ENCODE results near the gene SUCNR1.
A peak's percentile ranks its signal among the peaks of the same experiment; 100 is the strongest.
"Not testable (repeated sequence)": the region's sequence is repeated elsewhere in the genome, so short reads cannot be mapped to it uniquely, and the experiment has no call there.

The SUCNR1 gene

GRCh38 chr3:151864423-151865101, 8.9 kb upstream of the SUCNR1 start:
- Histone ChIP-seq H3K27ac (peak overlapping the region; percentile 69), H3K36me3 (ENCODE audit: insufficient read depth, low read length) (no peaks in the 10 kb centered on the region), H3K4me3 (peak overlapping the region; percentile 23), H3K9me3 (ENCODE audit: low read depth, low read length) (no peaks in the 10 kb centered on the region), H3K9ac (ENCODE audit: insufficient read length) (no peak overlapping the region)
- TF ChIP-seq EZH2 (IDR thresholded peaks at IDR 0.05) (no peak), FOXP2 (optimal IDR thresholded peaks at IDR 0.05; ENCODE audit: control extremely low read depth, extremely low read length, insufficient read depth) (no peak), POLR2AphosphoS5 (IDR thresholded peaks at IDR 0.05; ENCODE audit: borderline replicate concordance, low read depth, low read length) (no peak)
- DNase-seq (ENCODE audit: low read depth, low spot score) = peak; percentile 78

DNA sequence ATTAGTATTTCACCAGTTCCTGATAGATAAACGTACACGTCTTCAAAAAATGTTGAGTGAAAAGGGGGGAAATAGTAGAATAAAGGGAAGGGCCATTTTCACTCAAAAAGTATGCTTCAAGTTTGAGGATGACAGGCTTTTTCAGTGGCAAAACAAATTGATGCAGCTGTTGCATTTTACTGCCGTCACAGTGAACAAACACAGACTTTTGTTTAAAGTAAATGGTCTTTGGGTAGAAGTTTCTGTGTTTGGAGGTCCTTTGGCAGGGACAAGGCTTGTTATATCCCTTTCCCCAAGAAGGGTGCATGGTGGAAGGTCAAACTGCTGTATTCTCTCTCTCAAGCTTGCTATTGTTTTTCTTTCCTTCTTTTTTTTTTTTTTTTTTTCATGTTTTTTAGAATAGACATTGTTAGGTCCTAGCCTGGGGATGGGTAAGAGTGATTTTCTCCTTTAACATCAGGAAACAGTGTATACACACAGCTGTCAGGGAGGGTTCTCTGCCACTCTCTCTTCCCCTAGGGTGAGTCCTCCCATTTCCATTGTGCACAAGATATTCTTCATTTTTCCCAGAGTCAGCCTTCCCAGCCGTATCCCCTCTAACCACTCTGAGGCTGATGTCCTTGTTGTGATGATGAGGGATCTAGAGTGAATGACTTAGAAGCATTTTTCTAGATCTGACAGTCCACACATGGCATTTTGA, 6.6 kb upstream of the SUCNR1 start:
- TF ChIP-seq EZH2 (IDR thresholded peaks at IDR 0.05) (no peak), POLR2AphosphoS5 (IDR thresholded peaks at IDR 0.05; ENCODE audit: borderline replicate concordance, low read depth, low read length) (no peak), FOXP2 (optimal IDR thresholded peaks at IDR 0.05; ENCODE audit: control extremely low read depth, extremely low read length, insufficient read depth) (no peak)
- DNase-seq (ENCODE audit: low read depth, low spot score) = no peak

DNA sequence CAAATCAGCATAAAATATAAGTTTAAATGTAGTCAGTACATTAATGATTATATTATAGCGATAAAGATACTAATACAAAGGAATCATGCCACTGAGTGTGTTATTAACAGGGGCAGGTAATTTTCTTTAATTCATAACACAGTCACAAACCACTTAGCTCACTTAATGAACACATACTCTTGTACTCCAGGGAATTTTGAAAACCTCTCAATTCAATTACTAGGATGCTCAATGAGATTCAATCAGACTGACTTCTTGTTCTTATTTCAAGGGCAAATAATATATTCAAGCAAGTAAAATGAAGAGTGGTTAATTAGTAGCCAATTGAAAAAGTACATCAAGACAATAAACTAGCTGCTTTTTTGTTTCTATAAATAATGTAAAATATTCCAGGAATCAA, 5.8 kb upstream of the SUCNR1 start:
- no peak overlapping the region for H3K9ac ChIP-seq (ENCODE audit: insufficient read length)
- no peaks in the 10 kb centered on the region for H3K36me3 ChIP-seq (ENCODE audit: insufficient read depth, low read length)
- H3K4me3 ChIP-seq = no peak overlapping the region
- DNase-seq (ENCODE audit: low read depth, low spot score) = no peak
- TF ChIP-seq EZH2 (IDR thresholded peaks at IDR 0.05) (no peak), FOXP2 (optimal IDR thresholded peaks at IDR 0.05; ENCODE audit: control extremely low read depth, extremely low read length, insufficient read depth) (no peak), POLR2AphosphoS5 (IDR thresholded peaks at IDR 0.05; ENCODE audit: borderline replicate concordance, low read depth, low read length) (no peak)
- 0 out of 2 replicates have a peak overlapping the region, but pooled peaks have one; percentile 12 for H3K27ac ChIP-seq
- no peaks in the 10 kb centered on the region for H3K9me3 ChIP-seq (ENCODE audit: low read depth, low read length)

More for the DNA sequence above, 6.6 kb upstream of the SUCNR1 start:
- Histone ChIP-seq H3K36me3 (ENCODE audit: insufficient read depth, low read length) (no peaks in the 10 kb centered on the region), H3K9me3 (ENCODE audit: low read depth, low read length) (no peaks in the 10 kb centered on the region), H3K27ac (peak overlapping the region; percentile 57; the same call in 1 of the 2 replicates), H3K9ac (ENCODE audit: insufficient read length) (no peak overlapping the region), H3K4me3 (no peak overlapping the region)

GRCh38 chr3:151869181-151869580, 4.3 kb upstream of the SUCNR1 start:
- Histone ChIP-seq H3K27ac (peak overlapping the region; percentile 10; the same call in 1 of the 2 replicates), H3K9me3 (ENCODE audit: low read depth, low read length) (no peaks in the 10 kb centered on the region), H3K36me3 (ENCODE audit: insufficient read depth, low read length) (no peaks in the 10 kb centered on the region), H3K9ac (ENCODE audit: insufficient read length) (no peak overlapping the region), H3K4me3 (peak overlapping the region; percentile 1; the same call in 1 of the 2 replicates)
- TF ChIP-seq POLR2AphosphoS5 (IDR thresholded peaks at IDR 0.05; ENCODE audit: borderline replicate concordance, low read depth, low read length) = no peak
- no peak for TF ChIP-seq EZH2 (IDR thresholded peaks at IDR 0.05)
- no peak for TF ChIP-seq FOXP2 (optimal IDR thresholded peaks at IDR 0.05; ENCODE audit: control extremely low read depth, extremely low read length, insufficient read depth)
- no peak for DNase-seq (ENCODE audit: low read depth, low spot score)

DNA sequence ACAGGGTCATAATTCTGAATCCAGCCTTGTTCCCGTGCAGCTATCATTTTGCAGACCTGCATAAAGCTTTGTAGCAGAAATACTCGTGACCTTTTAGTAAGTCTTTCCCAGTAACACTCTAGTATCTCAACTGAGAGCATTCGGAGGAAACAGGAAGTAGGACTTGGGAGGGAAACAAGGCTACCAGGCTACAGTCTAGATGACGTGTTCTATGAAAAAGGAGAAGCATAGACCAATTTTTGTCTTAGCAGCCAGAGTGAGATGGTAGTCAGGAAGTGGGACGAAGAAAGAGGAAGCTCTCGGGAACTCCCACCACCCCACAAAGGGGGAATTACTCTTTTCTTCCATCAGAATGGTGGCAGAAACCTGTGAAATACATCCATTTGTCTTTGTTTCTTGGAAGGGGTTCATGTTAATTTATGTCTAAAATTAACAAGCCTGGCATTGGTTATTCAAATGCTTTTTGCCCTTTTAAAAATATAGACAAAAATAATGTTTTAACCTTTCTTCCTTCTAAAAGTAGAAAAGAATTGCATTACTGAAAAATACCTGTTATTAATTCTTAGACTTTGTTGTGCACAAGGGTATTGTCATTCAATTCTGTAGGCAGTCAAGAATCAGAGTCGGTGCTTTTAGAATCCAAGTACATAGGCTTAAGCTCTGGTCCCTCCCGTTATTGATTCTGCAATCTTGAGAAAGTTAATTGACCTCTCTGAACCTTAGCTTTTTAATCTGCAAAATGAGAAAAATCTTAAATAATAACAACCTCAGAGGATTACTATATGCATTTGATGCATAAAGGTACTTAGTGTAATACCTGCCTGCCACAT, 1.6 kb upstream of the SUCNR1 start:
- H3K4me3 ChIP-seq = no peak overlapping the region

DNA sequence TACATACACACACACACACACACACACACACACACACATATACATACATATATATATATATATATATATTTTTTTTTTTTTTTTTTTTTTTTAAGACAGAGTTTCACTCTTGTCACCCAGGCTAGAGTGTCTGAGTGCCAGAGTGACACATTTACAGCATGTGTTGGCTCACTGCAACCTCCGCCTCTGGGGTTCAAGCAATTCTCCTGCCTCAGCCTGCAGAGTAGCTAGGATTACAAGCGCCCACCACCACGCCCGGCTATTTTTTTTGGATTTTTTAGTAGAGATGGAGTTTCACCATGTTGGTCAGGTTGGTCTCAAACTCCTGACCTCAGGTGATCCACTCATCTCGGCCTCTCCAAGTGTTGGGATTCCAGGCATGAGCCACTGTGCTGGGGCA, 636 bp downstream of the SUCNR1 start:
- DNase-seq (ENCODE audit: low read depth, low spot score); H3K4me3 ChIP-seq; H3K27ac ChIP-seq; H3K36me3 ChIP-seq (ENCODE audit: insufficient read depth, low read length); H3K9ac ChIP-seq (ENCODE audit: insufficient read length); H3K9me3 ChIP-seq (ENCODE audit: low read depth, low read length): not testable (repeated sequence)

More for the DNA sequence above, 1.6 kb upstream of the SUCNR1 start:
- DNase-seq (ENCODE audit: low read depth, low spot score) = no peak
- TF ChIP-seq EZH2 (IDR thresholded peaks at IDR 0.05) (no peak), FOXP2 (optimal IDR thresholded peaks at IDR 0.05; ENCODE audit: control extremely low read depth, extremely low read length, insufficient read depth) (no peak), POLR2AphosphoS5 (IDR thresholded peaks at IDR 0.05; ENCODE audit: borderline replicate concordance, low read depth, low read length) (no peak)
- Histone ChIP-seq H3K9me3 (ENCODE audit: low read depth, low read length) (no peaks in the 10 kb centered on the region), H3K27ac (peak overlapping the region; percentile 9; the same call in 1 of the 2 replicates), H3K9ac (ENCODE audit: insufficient read length) (no peak overlapping the region), H3K36me3 (ENCODE audit: insufficient read depth, low read length) (no peaks in the 10 kb centered on the region)

- DNase-seq (ENCODE audit: low read depth, low spot score) = no peak
- TF ChIP-seq EZH2 (IDR thresholded peaks at IDR 0.05) = no peak
- no peak for TF ChIP-seq FOXP2 (optimal IDR thresholded peaks at IDR 0.05; ENCODE audit: control extremely low read depth, extremely low read length, insufficient read depth)
- no peak for TF ChIP-seq POLR2AphosphoS5 (IDR thresholded peaks at IDR 0.05; ENCODE audit: borderline replicate concordance, low read depth, low read length)
- Histone ChIP-seq H3K9me3 (ENCODE audit: low read depth, low read length) (no peaks in the 10 kb centered on the region), H3K9ac (ENCODE audit: insufficient read length) (no peak overlapping the region), H3K27ac (peak overlapping the region; percentile 7), H3K36me3 (ENCODE audit: insufficient read depth, low read length) (no peaks in the 10 kb centered on the region), H3K4me3 (peak overlapping the region; percentile 7)
Observed at GRCh38 chr3:151875759-151876158, 2.3 kb downstream of the SUCNR1 start.

DNA sequence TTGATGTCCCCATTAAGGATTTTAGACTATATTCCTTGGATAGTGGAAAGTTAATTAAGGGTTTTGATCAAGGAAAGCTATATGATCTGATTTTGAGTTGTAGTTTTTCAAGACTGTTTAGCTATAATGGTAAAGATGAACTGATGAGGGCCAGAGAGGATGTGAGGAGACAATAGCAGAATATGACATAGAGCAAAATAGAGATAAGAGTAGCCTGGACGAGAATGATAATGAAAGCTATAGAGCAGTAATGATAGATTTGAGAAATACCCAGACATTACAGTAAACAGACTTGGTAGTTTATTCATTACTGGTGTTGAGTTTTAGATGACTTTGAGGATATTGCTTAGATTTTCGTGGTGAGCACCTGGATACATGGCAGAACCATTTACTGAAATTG, 3.8 kb downstream of the SUCNR1 start:
- no peaks in the 10 kb centered on the region for H3K9me3 ChIP-seq (ENCODE audit: low read depth, low read length)
- no peaks in the 10 kb centered on the region for H3K36me3 ChIP-seq (ENCODE audit: insufficient read depth, low read length)
- H3K27ac ChIP-seq = no peak overlapping the region
- no peak overlapping the region for H3K9ac ChIP-seq (ENCODE audit: insufficient read length)
- H3K4me3 ChIP-seq = no peak overlapping the region
- DNase-seq (ENCODE audit: low read depth, low spot score) = no peak
- TF ChIP-seq FOXP2 (optimal IDR thresholded peaks at IDR 0.05; ENCODE audit: control extremely low read depth, extremely low read length, insufficient read depth) (no peak), POLR2AphosphoS5 (IDR thresholded peaks at IDR 0.05; ENCODE audit: borderline replicate concordance, low read depth, low read length) (no peak), EZH2 (IDR thresholded peaks at IDR 0.05) (no peak)
